Left renal cortex interstitium (tissue), 4 donors: ENCODE data around the gene RITA1. TPM values are rescaled to one million over a fixed set of nuclear protein-coding genes. Genes with fewer than 3 reads are reported as not detected.

Source experiments
- DNase-seq, 4 donors: peaks; one replicate each; pipeline ENCODE4 v3.0.0-alpha.2; 2013; ENCODE audit warnings: low read depth in 4 of 4, low spot score in 2 of 4, missing footprints in 1 of 4
- polyA plus RNA-seq, 4 donors: library from polyadenylated mRNA; unstranded; fragments of 120-200 nt; gene quantifications; one replicate each; pipeline ENCODE4 v1.2.1, GENCODE V29; 2013; ENCODE audit not compliant: insufficient read length in 4 of 4

Gene RITA1
- polyA plus RNA-seq, 4 donors = 14.7 to 20.1 (median 17.9) TPM

- DNase-seq = no peak
Measured at GRCh38 chr12:113241191-113242025, 55.9 kb downstream of the RITA1 start.

Other genes starting within 250 kb of the RITA1 start
- gene OAS3, start 247.2 kb upstream of the RITA1 start, polyA plus RNA-seq = 10 to 100 TPM in 1 of 4 donors, 1 to 10 TPM in 3; 8.3 to 10.4 (median 9.5) TPM
- 10 to 100 TPM in 1 of 4 donors, 1 to 10 TPM in 3; 5.5 to 10.4 (median 6.9) TPM for gene OAS2, start 207.2 kb upstream of the RITA1 start, polyA plus RNA-seq
- gene DTX1, start 129.0 kb upstream of the RITA1 start, polyA plus RNA-seq = 10 to 100 TPM; 10.6 to 16.5 (median 14.9) TPM
- 10 to 100 TPM in 2 of 4 donors, 1 to 10 TPM in 2; 8.2 to 14.7 (median 10.5) TPM for gene RASAL1, start 50.0 kb upstream of the RITA1 start, polyA plus RNA-seq
- gene CFAP73, start 36.0 kb upstream of the RITA1 start, polyA plus RNA-seq = 1 to 10 TPM in 3 of 4 donors, under 1 TPM in 1; 0.76 to 2.5 (median 1.9) TPM
- 10 to 100 TPM; 65.9 to 94.7 (median 85.8) TPM for gene DDX54, start 243 bp upstream of the RITA1 start, polyA plus RNA-seq
- 10 to 100 TPM; 25.0 to 49.6 (median 37.6) TPM for gene TPCN1, start 35.7 kb downstream of the RITA1 start, polyA plus RNA-seq
- 10 to 100 TPM; 12.3 to 18.8 (median 14.7) TPM for gene SLC8B1, start 149.4 kb downstream of the RITA1 start, polyA plus RNA-seq
- 10 to 100 TPM; 15.4 to 23.4 (median 18.2) TPM for gene PLBD2, start 172.9 kb downstream of the RITA1 start, polyA plus RNA-seq
- under 1 TPM; 0.17 to 0.44 (median 0.35) TPM for gene SDS, start 218.2 kb downstream of the RITA1 start, polyA plus RNA-seq
- 10 to 100 TPM; 13.6 to 15.7 (median 14.3) TPM for gene SDSL, start 236.7 kb downstream of the RITA1 start, polyA plus RNA-seq